Tibial nerve (tissue), 4 donors: ENCODE results near the gene ITGA8.

ENCODE experiments used
- EP300 ChIP-seq, 2 donors: sonication (generic); formaldehyde crosslinking; IDR thresholded peaks; one replicate each; pipeline ENCODE4 v1.6.1; 2017; ENCODE audit warnings: antibody characterized with exemption in 2 of 2, mild to moderate bottlenecking in 1 of 2
- POLR2A ChIP-seq, 2 donors: fragments of 450-650 bp; IDR thresholded peaks; one replicate each; pipeline ENCODE4 v1.6.1; 2017; ENCODE audit warnings: antibody characterized with exemption in 2 of 2, mild to moderate bottlenecking in 2 of 2, moderate library complexity in 2 of 2
- TF ChIP-seq, protein P1 (sequence below), 5 experiments: fragments of 200-600 bp in 3 of 5; fragments of 450-650 bp in 2 of 5; sonication (generic) in 3 of 5; IDR thresholded peaks; one replicate each; pipeline ENCODE4 v1.5.1; 2016 to 2019; ENCODE audit warnings: antibody characterized with exemption in 5 of 5, mild to moderate bottlenecking in 3 of 5, moderate library complexity in 2 of 5

GRCh38 chr10:15588151-15588550, 131.6 kb downstream of the ITGA8 start:
- TF ChIP-seq, protein P1, sequence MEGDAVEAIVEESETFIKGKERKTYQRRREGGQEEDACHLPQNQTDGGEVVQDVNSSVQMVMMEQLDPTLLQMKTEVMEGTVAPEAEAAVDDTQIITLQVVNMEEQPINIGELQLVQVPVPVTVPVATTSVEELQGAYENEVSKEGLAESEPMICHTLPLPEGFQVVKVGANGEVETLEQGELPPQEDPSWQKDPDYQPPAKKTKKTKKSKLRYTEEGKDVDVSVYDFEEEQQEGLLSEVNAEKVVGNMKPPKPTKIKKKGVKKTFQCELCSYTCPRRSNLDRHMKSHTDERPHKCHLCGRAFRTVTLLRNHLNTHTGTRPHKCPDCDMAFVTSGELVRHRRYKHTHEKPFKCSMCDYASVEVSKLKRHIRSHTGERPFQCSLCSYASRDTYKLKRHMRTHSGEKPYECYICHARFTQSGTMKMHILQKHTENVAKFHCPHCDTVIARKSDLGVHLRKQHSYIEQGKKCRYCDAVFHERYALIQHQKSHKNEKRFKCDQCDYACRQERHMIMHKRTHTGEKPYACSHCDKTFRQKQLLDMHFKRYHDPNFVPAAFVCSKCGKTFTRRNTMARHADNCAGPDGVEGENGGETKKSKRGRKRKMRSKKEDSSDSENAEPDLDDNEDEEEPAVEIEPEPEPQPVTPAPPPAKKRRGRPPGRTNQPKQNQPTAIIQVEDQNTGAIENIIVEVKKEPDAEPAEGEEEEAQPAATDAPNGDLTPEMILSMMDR (IDR thresholded peaks at IDR 0.05), result no peak
- TF ChIP-seq POLR2A (IDR thresholded peaks at IDR 0.05) (no peak), EP300 (IDR thresholded peaks at IDR 0.05) (no peak)
